ENCODE results near the gene PLEKHA7.

Gene PLEKHA7

GRCh38 chr11:16793511-16793910 lies 220.7 kb downstream of the PLEKHA7 start:
- Mint-ChIP-seq H3K27me3 (no peaks in the 10 kb centered on the region), H3K4me3 (no peak overlapping the region), H3K36me3 (ENCODE audit: low read depth) (no peaks in the 10 kb centered on the region), H3K4me1 (ENCODE audit: low read depth) (peaks cover 30% of the 10 kb centered on the region), H3K27ac (no peak overlapping the region), H3K9me3 (no peaks in the 10 kb centered on the region)

- Mint-ChIP-seq H3K36me3 (ENCODE audit: low read depth) (no peaks in the 10 kb centered on the region), H3K27ac (no peak overlapping the region), H3K4me3 (no peak overlapping the region), H3K9me3 (no peaks in the 10 kb centered on the region), H3K27me3 (no peaks in the 10 kb centered on the region), H3K4me1 (ENCODE audit: low read depth) (peaks cover 25% of the 10 kb centered on the region)
These were observed 221.2 kb downstream of the PLEKHA7 start for GRCh38 chr11:16793009-16793408.

GRCh38 chr11:16792426-16792825 lies 221.8 kb downstream of the PLEKHA7 start:
- H3K36me3 Mint-ChIP-seq (ENCODE audit: low read depth), result no peaks in the 10 kb centered on the region
- H3K4me1 Mint-ChIP-seq (ENCODE audit: low read depth), result peaks cover 20% of the 10 kb centered on the region
- no peak overlapping the region for H3K27ac Mint-ChIP-seq
- no peak overlapping the region for H3K4me3 Mint-ChIP-seq
- H3K9me3 Mint-ChIP-seq, result no peaks in the 10 kb centered on the region
- H3K27me3 Mint-ChIP-seq, result no peaks in the 10 kb centered on the region

GRCh38 chr11:16791191-16791961 lies 222.8 kb downstream of the PLEKHA7 start:
- peaks cover 21% of the 10 kb centered on the region for H3K4me1 Mint-ChIP-seq (ENCODE audit: low read depth)
- H3K9me3 Mint-ChIP-seq, result no peaks in the 10 kb centered on the region
- H3K36me3 Mint-ChIP-seq (ENCODE audit: low read depth), result no peaks in the 10 kb centered on the region
- no peaks in the 10 kb centered on the region for H3K27me3 Mint-ChIP-seq
- H3K4me3 Mint-ChIP-seq, result no peak overlapping the region
- peak overlapping the region; percentile 26 for H3K27ac Mint-ChIP-seq

- Mint-ChIP-seq H3K36me3 (ENCODE audit: low read depth) (no peaks in the 10 kb centered on the region), H3K4me1 (ENCODE audit: low read depth) (peaks cover 21% of the 10 kb centered on the region), H3K4me3 (no peak overlapping the region), H3K27me3 (no peaks in the 10 kb centered on the region), H3K27ac (no peak overlapping the region), H3K9me3 (no peaks in the 10 kb centered on the region)
These were observed 223.6 kb downstream of the PLEKHA7 start for GRCh38 chr11:16790486-16791190.

GRCh38 chr11:16789560-16790485 lies 224.4 kb downstream of the PLEKHA7 start:
- no peaks in the 10 kb centered on the region for H3K27me3 Mint-ChIP-seq
- H3K4me1 Mint-ChIP-seq (ENCODE audit: low read depth), result peaks cover 16% of the 10 kb centered on the region

GRCh38 chr11:16789063-16789420 lies 225.2 kb downstream of the PLEKHA7 start:
- H3K27ac Mint-ChIP-seq, result no peak overlapping the region
- H3K9me3 Mint-ChIP-seq, result no peaks in the 10 kb centered on the region
- H3K4me1 Mint-ChIP-seq (ENCODE audit: low read depth), result peaks cover 15% of the 10 kb centered on the region
- no peak overlapping the region for H3K4me3 Mint-ChIP-seq
- H3K27me3 Mint-ChIP-seq, result no peaks in the 10 kb centered on the region
- no peaks in the 10 kb centered on the region for H3K36me3 Mint-ChIP-seq (ENCODE audit: low read depth)

More at GRCh38 chr11:16789560-16790485, 224.4 kb downstream of the PLEKHA7 start:
- no peaks in the 10 kb centered on the region for H3K36me3 Mint-ChIP-seq (ENCODE audit: low read depth)
- no peak overlapping the region for H3K4me3 Mint-ChIP-seq
- H3K9me3 Mint-ChIP-seq, result no peaks in the 10 kb centered on the region
- H3K27ac Mint-ChIP-seq, result no peak overlapping the region

- Mint-ChIP-seq H3K4me1 (ENCODE audit: low read depth) (peaks cover 15% of the 10 kb centered on the region), H3K27ac (peak overlapping the region; percentile 26), H3K27me3 (no peaks in the 10 kb centered on the region), H3K36me3 (ENCODE audit: low read depth) (no peaks in the 10 kb centered on the region), H3K4me3 (no peak overlapping the region), H3K9me3 (no peaks in the 10 kb centered on the region)
These were observed 225.8 kb downstream of the PLEKHA7 start for GRCh38 chr11:16788141-16789062.

GRCh38 chr11:16787035-16787742 lies 227.0 kb downstream of the PLEKHA7 start:
- H3K4me3 Mint-ChIP-seq, result no peak overlapping the region
- H3K4me1 Mint-ChIP-seq (ENCODE audit: low read depth), result peaks cover 15% of the 10 kb centered on the region
- no peak overlapping the region for H3K27ac Mint-ChIP-seq
- no peaks in the 10 kb centered on the region for H3K27me3 Mint-ChIP-seq
- no peaks in the 10 kb centered on the region for H3K36me3 Mint-ChIP-seq (ENCODE audit: low read depth)
- no peaks in the 10 kb centered on the region for H3K9me3 Mint-ChIP-seq

- Mint-ChIP-seq H3K36me3 (ENCODE audit: low read depth) (no peaks in the 10 kb centered on the region), H3K4me1 (ENCODE audit: low read depth) (peaks cover 5% of the 10 kb centered on the region), H3K9me3 (no peaks in the 10 kb centered on the region), H3K27ac (no peak overlapping the region), H3K4me3 (no peak overlapping the region), H3K27me3 (no peaks in the 10 kb centered on the region)
These were observed 228.1 kb downstream of the PLEKHA7 start for GRCh38 chr11:16786131-16786530.

GRCh38 chr11:16785520-16786128 lies 228.6 kb downstream of the PLEKHA7 start:
- Mint-ChIP-seq H3K36me3 (ENCODE audit: low read depth) (no peaks in the 10 kb centered on the region), H3K27ac (no peak overlapping the region), H3K4me1 (ENCODE audit: low read depth) (peaks cover 4% of the 10 kb centered on the region), H3K27me3 (no peaks in the 10 kb centered on the region), H3K4me3 (no peak overlapping the region), H3K9me3 (no peaks in the 10 kb centered on the region)

- Mint-ChIP-seq H3K4me3 (no peak overlapping the region), H3K36me3 (ENCODE audit: low read depth) (no peaks in the 10 kb centered on the region), H3K27ac (no peak overlapping the region), H3K27me3 (no peaks in the 10 kb centered on the region), H3K9me3 (no peaks in the 10 kb centered on the region), H3K4me1 (ENCODE audit: low read depth) (peaks cover 4% of the 10 kb centered on the region)
These were observed 229.5 kb downstream of the PLEKHA7 start for GRCh38 chr11:16784666-16785065.

GRCh38 chr11:16784097-16784496 lies 230.1 kb downstream of the PLEKHA7 start:
- Mint-ChIP-seq H3K27me3 (no peaks in the 10 kb centered on the region), H3K4me3 (no peak overlapping the region), H3K36me3 (ENCODE audit: low read depth) (no peaks in the 10 kb centered on the region), H3K9me3 (no peaks in the 10 kb centered on the region), H3K27ac (no peak overlapping the region), H3K4me1 (ENCODE audit: low read depth) (peaks cover 4% of the 10 kb centered on the region)

Data from stimulated activated naive CD8-positive, alpha-beta T cell treated with anti-CD3 and anti-CD28 coated beads, Interleukin-15, Interleukin-2, amounts not matched to agents 100 ng/mL and 50 ng/mL, for 24 hours (primary cell).